Right cardiac atrium (tissue), 5 donors: Measurements from ENCODE around the gene PDCD1. TPM values are rescaled to one million over a fixed set of nuclear protein-coding genes. Genes with fewer than 3 reads are reported as not detected.

Experiments
- ATAC-seq, 2 donors: fragments of 200-7000 bp; cut with Tn5 transposase; one replicate each; pipeline versions ENCODE4 v1.8.0 to v1.9.1; 2020; ENCODE audit warnings: moderate library complexity in 2 of 2, mild to moderate bottlenecking in 1 of 2
- DNase-seq, 3 donors: peaks; one replicate each; pipeline ENCODE4 v3.0.0-alpha.2; 2020
- H3K27ac ChIP-seq: one replicate; pipeline ENCODE4 v1.5.1; 2013; ENCODE audit warnings: mild to moderate bottlenecking, low read length, control low read depth, moderate library complexity
- H3K27me3 ChIP-seq: one replicate; pipeline ENCODE4 v1.6.1; 2013; ENCODE audit not compliant: control insufficient read depth, insufficient read depth
- H3K4me1 ChIP-seq: one replicate; pipeline ENCODE4 v1.6.1; 2013; ENCODE audit warnings: low read length; ENCODE audit not compliant: control insufficient read depth, insufficient read depth
- H3K4me3 ChIP-seq: one replicate; pipeline ENCODE4 v1.5.1; 2013; ENCODE audit warnings: low read length, control low read depth
- H3K9me3 ChIP-seq: one replicate; pipeline ENCODE4 v1.6.1; 2013; ENCODE audit warnings: low read length; ENCODE audit not compliant: control insufficient read depth
- WGBS: extraction: QIAGEN DNeasy Blood & Tissue Kit; methylation state at CpG from one replicate; pipeline ENCODE4 v1.1.7; 2013; 5-methylcytosine and 5-hydroxymethylcytosine counted together
- intact Hi-C, 4 donors: fragments of 100-400 bp; cut with DNase I; formaldehyde crosslinking; loops; one replicate each; pipeline versions ENCODE4 v1.11.0 to v1.14.0; 2022 to 2023
- polyA plus RNA-seq: library from polyadenylated mRNA; stranded (reverse); fragments of 200-250 nt; gene quantifications from one replicate; pipeline ENCODE4 v1.2.3, GENCODE V29; 2013
- total RNA-seq, 4 donors: library from RNA; stranded (reverse); fragmentation: NEBNext Ultra II Directional; extraction: Animal tissue kit (Norgen Biotek cat#: 25700); gene quantifications; one replicate each; pipeline ENCODE4 v1.2.1, GENCODE V29; 2021
- donor health status: healthy with polysubstance abuse.
- donor health status: DM: no; HTN: yes; CAD: no.
- donor health status: DM: no; HTN: no; CAD: no.
- donor health status: DM: no; HTN: yes; CAD: no; lungs with severe emphysema.
- donor health status: DM: yes; HTN: yes; CAD: no.

The PDCD1 gene
- total and polyA plus RNA-seq, 5 donors = 5.2 to 7.4 (median 5.5) TPM

GRCh38 chr2:241868661-241869081 is 10.0 kb upstream of the PDCD1 start:
- H3K4me3 ChIP-seq = no peak overlapping the region
- H3K27ac ChIP-seq = no peak overlapping the region
- WGBS = 42% methylated on average over 15 of the region's 15 CpGs
- no peaks in the 10 kb centered on the region for H3K4me1 ChIP-seq
- DNase-seq (peak in 2 of 3 donors; percentile 6 to 55), ATAC-seq (no peak)
- intact Hi-C loops = no loop called here
- H3K9me3 ChIP-seq = no peaks in the 10 kb centered on the region
- H3K27me3 ChIP-seq = no peaks in the 10 kb centered on the region

GRCh38 chr2:241867776-241868420 is 9.2 kb upstream of the PDCD1 start:
- Histone ChIP-seq H3K27me3 (no peaks in the 10 kb centered on the region), H3K4me3 (no peak overlapping the region), H3K9me3 (no peaks in the 10 kb centered on the region), H3K27ac (no peak overlapping the region), H3K4me1 (no peaks in the 10 kb centered on the region)
- ATAC-seq = no peak
- 42% methylated on average over 19 of the region's 19 CpGs for WGBS
- peak; percentile 20 to 68 (median 56) for DNase-seq
- intact Hi-C loops = no loop called here

GRCh38 chr2:241866790-241867645 is 8.3 kb upstream of the PDCD1 start:
- WGBS = 54% methylated on average over 33 of the region's 33 CpGs
- no peaks in the 10 kb centered on the region for H3K9me3 ChIP-seq
- DNase-seq = peak in 1 of 3 donors; percentile 50
- H3K27me3 ChIP-seq = no peaks in the 10 kb centered on the region
- no peak overlapping the region for H3K4me3 ChIP-seq
- no peaks in the 10 kb centered on the region for H3K4me1 ChIP-seq
- H3K27ac ChIP-seq = no peak overlapping the region
- no peak for ATAC-seq
- intact Hi-C loops = no loop called here

GRCh38 chr2:241865957-241866789 is 7.5 kb upstream of the PDCD1 start:
- peak; percentile 18 to 56 (median 53) for DNase-seq
- WGBS = 9% methylated on average over 31 of the region's 31 CpGs
- H3K9me3 ChIP-seq = no peaks in the 10 kb centered on the region
- H3K27me3 ChIP-seq = no peaks in the 10 kb centered on the region
- no peak overlapping the region for H3K27ac ChIP-seq
- peak in 1 of 2 donors; percentile 2 for ATAC-seq
- no peaks in the 10 kb centered on the region for H3K4me1 ChIP-seq
- intact Hi-C loops = no loop called here
- H3K4me3 ChIP-seq = no peak overlapping the region

GRCh38 chr2:241865416-241865956 is 6.8 kb upstream of the PDCD1 start:
- Histone ChIP-seq H3K4me1 (no peaks in the 10 kb centered on the region), H3K27ac (no peak overlapping the region), H3K9me3 (no peaks in the 10 kb centered on the region), H3K27me3 (no peaks in the 10 kb centered on the region), H3K4me3 (no peak overlapping the region)
- DNase-seq (no peak), ATAC-seq (no peak)
- intact Hi-C loops = no loop called here
- 90% methylated on average over 3 of the region's 3 CpGs for WGBS

GRCh38 chr2:241864850-241865213 is 6.1 kb upstream of the PDCD1 start:
- DNase-seq (no peak), ATAC-seq (no peak)
- 94% methylated on average over 5 of the region's 5 CpGs for WGBS
- Histone ChIP-seq H3K27me3 (no peaks in the 10 kb centered on the region), H3K4me1 (peaks cover 4% of the 10 kb centered on the region), H3K27ac (no peak overlapping the region), H3K9me3 (no peaks in the 10 kb centered on the region), H3K4me3 (no peak overlapping the region)
- intact Hi-C loops = no loop called here

- no peaks in the 10 kb centered on the region for H3K27me3 ChIP-seq
- no peak for ATAC-seq
- no peak overlapping the region for H3K4me3 ChIP-seq
- H3K27ac ChIP-seq = no peak overlapping the region
- H3K4me1 ChIP-seq = peaks cover 4% of the 10 kb centered on the region
- no peak for DNase-seq
- WGBS = 91% methylated on average over 2 of the region's 2 CpGs
- H3K9me3 ChIP-seq = no peaks in the 10 kb centered on the region
- intact Hi-C loops = no loop called here
Observed at GRCh38 chr2:241864168-241864849, 5.6 kb upstream of the PDCD1 start.

- peak; percentile 6 to 29 for ATAC-seq
Observed at GRCh38 chr2:241863536-241863954, 4.9 kb upstream of the PDCD1 start.

GRCh38 chr2:241862775-241863535 is 4.3 kb upstream of the PDCD1 start:
- Histone ChIP-seq H3K4me1 (peaks cover 4% of the 10 kb centered on the region), H3K27ac (no peak overlapping the region), H3K27me3 (no peaks in the 10 kb centered on the region), H3K9me3 (no peaks in the 10 kb centered on the region), H3K4me3 (no peak overlapping the region)
- DNase-seq (peak; percentile 5 to 48 (median 20)), ATAC-seq (no peak)
- 80% methylated on average over 22 of the region's 22 CpGs for WGBS
- intact Hi-C loops = no loop called here

More at GRCh38 chr2:241863536-241863954, 4.9 kb upstream of the PDCD1 start:
- H3K4me3 ChIP-seq = no peak overlapping the region
- no peaks in the 10 kb centered on the region for H3K27me3 ChIP-seq
- 22% methylated on average over 29 of the region's 29 CpGs for WGBS
- H3K9me3 ChIP-seq = no peaks in the 10 kb centered on the region
- DNase-seq = peak; percentile 59 to 81 (median 80)
- H3K27ac ChIP-seq = no peak overlapping the region
- intact Hi-C loops = no loop called here
- H3K4me1 ChIP-seq = peaks cover 4% of the 10 kb centered on the region

GRCh38 chr2:241862093-241862492 is 3.4 kb upstream of the PDCD1 start:
- DNase-seq (peak; percentile 9 to 50 (median 34)), ATAC-seq (no peak)
- intact Hi-C loops = no loop called here
- WGBS = 81% methylated on average over 8 of the region's 8 CpGs
- no peaks in the 10 kb centered on the region for H3K27me3 ChIP-seq
- H3K4me3 ChIP-seq = no peak overlapping the region
- H3K4me1 ChIP-seq = peaks cover 4% of the 10 kb centered on the region
- no peak overlapping the region for H3K27ac ChIP-seq
- no peaks in the 10 kb centered on the region for H3K9me3 ChIP-seq
